IPS-11a (cell line): ENCODE measurements around the gene C14orf119.

Source experiments
- H3K4me3 ChIP-seq: one replicate; pipeline ENCODE4 v1.5.1; 2013; ENCODE audit warnings: low read depth, low read length, control low read depth

The C14orf119 gene

GRCh38 chr14:23124337-23124954 is 29.1 kb downstream of the C14orf119 start:
- H3K4me3 ChIP-seq = no peak overlapping the region

- H3K4me3 ChIP-seq = no peak overlapping the region
Measured at GRCh38 chr14:23125011-23125410, 29.7 kb downstream of the C14orf119 start.

- H3K4me3 ChIP-seq = no peak overlapping the region
Measured at GRCh38 chr14:23125933-23126524, 30.7 kb downstream of the C14orf119 start.

- H3K4me3 ChIP-seq = no peak overlapping the region
Measured at GRCh38 chr14:23126548-23127278, 31.4 kb downstream of the C14orf119 start.

GRCh38 chr14:23127861-23128260 is 32.6 kb downstream of the C14orf119 start:
- H3K4me3 ChIP-seq = no peak overlapping the region

- H3K4me3 ChIP-seq = no peak overlapping the region
Measured at GRCh38 chr14:23128969-23129758, 33.9 kb downstream of the C14orf119 start.

- H3K4me3 ChIP-seq = no peak overlapping the region
Measured at GRCh38 chr14:23129759-23130316, 34.5 kb downstream of the C14orf119 start.

GRCh38 chr14:23130871-23131270 is 35.6 kb downstream of the C14orf119 start:
- no peak overlapping the region for H3K4me3 ChIP-seq

GRCh38 chr14:23131482-23131881 is 36.2 kb downstream of the C14orf119 start:
- no peak overlapping the region for H3K4me3 ChIP-seq

- no peak overlapping the region for H3K4me3 ChIP-seq
Measured at GRCh38 chr14:23132970-23133369, 37.7 kb downstream of the C14orf119 start.

GRCh38 chr14:23136566-23137133 is 41.3 kb downstream of the C14orf119 start:
- H3K4me3 ChIP-seq = no peak overlapping the region

- H3K4me3 ChIP-seq = no peak overlapping the region
Measured at GRCh38 chr14:23137192-23137812, 42.0 kb downstream of the C14orf119 start.

GRCh38 chr14:23137813-23138535 is 42.7 kb downstream of the C14orf119 start:
- H3K4me3 ChIP-seq = no peak overlapping the region

GRCh38 chr14:23139874-23140273 is 44.6 kb downstream of the C14orf119 start:
- H3K4me3 ChIP-seq = no peak overlapping the region

- H3K4me3 ChIP-seq = no peak overlapping the region
Measured at GRCh38 chr14:23140371-23140770, 45.1 kb downstream of the C14orf119 start.

- no peak overlapping the region for H3K4me3 ChIP-seq
Measured at GRCh38 chr14:23141706-23142444, 46.6 kb downstream of the C14orf119 start.

- no peak overlapping the region for H3K4me3 ChIP-seq
Measured at GRCh38 chr14:23142826-23143225, 47.5 kb downstream of the C14orf119 start.

- H3K4me3 ChIP-seq = no peak overlapping the region
Measured at GRCh38 chr14:23143911-23144310, 48.6 kb downstream of the C14orf119 start.

- no peak overlapping the region for H3K4me3 ChIP-seq
Measured at GRCh38 chr14:23145794-23146350, 50.6 kb downstream of the C14orf119 start.
